Bronchial epithelial cell (primary cell): ENCODE data around the gene TBX21. TPM values are rescaled to one million over a fixed set of nuclear protein-coding genes. Genes with fewer than 3 reads are reported as not detected.

ENCODE experiments used
- DNase-seq: peaks from one replicate; pipeline ENCODE4 v3.0.0-alpha.2; 2010; ENCODE audit warnings: low read depth
- FAIRE-seq: peaks from 2 replicates; lab custom pipeline; 2011; peaks lifted over from hg19 to GRCh38; lab: Jason Lieb, UNC
- H3K27me3 ChIP-seq: 2 replicates; pipeline ENCODE4 v1.5.1; 2011; ENCODE audit warnings: low read length; ENCODE audit not compliant: control insufficient read depth, insufficient read depth
- H3K36me3 ChIP-seq: 2 replicates; pipeline ENCODE4 v1.5.1; 2011; ENCODE audit warnings: low read length; ENCODE audit not compliant: control insufficient read depth, insufficient read depth
- H3K4me3 ChIP-seq: 2 replicates; pipeline ENCODE4 v1.5.1; 2011; ENCODE audit warnings: mild to moderate bottlenecking, low read depth, low read length, control low read depth
- CTCF ChIP-seq: IDR thresholded peaks from 2 replicates; pipeline ENCODE4 v1.5.1; 2011; ENCODE audit warnings: mild to moderate bottlenecking, moderate library complexity, low read length, control low read depth, inconsistent platforms; ENCODE audit not compliant: insufficient read depth, severe bottlenecking
- total RNA-seq: library from RNA; depleted of rRNA; stranded (reverse); fragments of >200 nt; gene quantifications from 2 replicates; pipeline ENCODE4 v1.2.1, GENCODE V29; 2014

Gene TBX21
- total RNA-seq, 1 donor from 2014 or later = not detected

- Histone ChIP-seq H3K27me3 (peaks cover 14% of the 10 kb centered on the region), H3K36me3 (peaks cover 1% of the 10 kb centered on the region), H3K4me3 (no peak overlapping the region)
- FAIRE-seq (no peak), DNase-seq (no peak)
- no peak for TF ChIP-seq CTCF
Measured at GRCh38 chr17:47709594-47709993, 23.4 kb upstream of the TBX21 start.

GRCh38 chr17:47711366-47712099 is 21.5 kb upstream of the TBX21 start:
- Histone ChIP-seq H3K27me3 (peaks cover 14% of the 10 kb centered on the region), H3K36me3 (peaks cover 1% of the 10 kb centered on the region), H3K4me3 (no peak overlapping the region)
- TF ChIP-seq CTCF = no peak
- DNase-seq (no peak), FAIRE-seq (no peak)

GRCh38 chr17:47712330-47713023 is 20.6 kb upstream of the TBX21 start:
- no peak for TF ChIP-seq CTCF
- no peak for FAIRE-seq

GRCh38 chr17:47713980-47714700 is 18.9 kb upstream of the TBX21 start:
- no peak overlapping the region for H3K4me3 ChIP-seq
- DNase-seq = no peak
- TF ChIP-seq CTCF = no peak
- H3K36me3 ChIP-seq = peaks cover 1% of the 10 kb centered on the region
- peaks cover 17% of the 10 kb centered on the region for H3K27me3 ChIP-seq
- FAIRE-seq = no peak

More at GRCh38 chr17:47712330-47713023, 20.6 kb upstream of the TBX21 start:
- Histone ChIP-seq H3K27me3 (peaks cover 15% of the 10 kb centered on the region), H3K36me3 (peaks cover 1% of the 10 kb centered on the region), H3K4me3 (no peak overlapping the region)
- DNase-seq = no peak

- Histone ChIP-seq H3K4me3 (no peak overlapping the region), H3K36me3 (peaks cover 1% of the 10 kb centered on the region), H3K27me3 (peaks cover 23% of the 10 kb centered on the region)
- FAIRE-seq (no peak), DNase-seq (no peak)
- TF ChIP-seq CTCF = no peak
Measured at GRCh38 chr17:47714773-47715396, 18.2 kb upstream of the TBX21 start.
